Measurements from ENCODE around the gene C19orf44. TPM values are rescaled to one million over a fixed set of nuclear protein-coding genes. Genes with fewer than 3 reads are reported as not detected.

Gene C19orf44
- total RNA-seq, 4 donors from 2014 or later = 8.6 to 12.0 (median 10.6) TPM

GRCh38 chr19:16559780-16560276 is 63.6 kb downstream of the C19orf44 start:
- Histone ChIP-seq H3K36me3 (peaks cover 23 to 35% of the 10 kb centered on the region in 2 donors), H3K27ac (no peak overlapping the region)
- intact Hi-C loops (cut with DNase I) = no loop called here

GRCh38 chr19:16561382-16561781 is 65.2 kb downstream of the C19orf44 start:
- intact Hi-C loops (cut with DNase I) = no loop called here
- peaks cover 32 to 39% of the 10 kb centered on the region in 2 donors for H3K36me3 ChIP-seq
- 95 to 97% methylated on average over 8 of the region's 8 CpGs for WGBS, 2 donors

More at GRCh38 chr19:16559780-16560276, 63.6 kb downstream of the C19orf44 start:
- Histone ChIP-seq H3K4me3 (replicated peaks in 1 of 3) (no peak overlapping the region), H3K9me3 (no peaks in the 10 kb centered on the region), H3K4me1 (no peaks in the 10 kb centered on the region), H3K27me3 (no peaks in the 10 kb centered on the region)
- DNase-seq = no peak
- TF ChIP-seq POLR2A (IDR thresholded peaks at IDR 0.05) = no peak
- no peak for TF ChIP-seq CTCF (IDR thresholded peaks at IDR 0.05)
- WGBS, 2 donors = 89 to 96% methylated on average over 10 of the region's 10 CpGs

GRCh38 chr19:16562608-16563025 is 66.4 kb downstream of the C19orf44 start:
- Histone ChIP-seq H3K36me3 (peaks cover 39 to 50% of the 10 kb centered on the region in 2 donors), H3K27me3 (no peaks in the 10 kb centered on the region)
- intact Hi-C loops (cut with DNase I) = no loop called here

More at GRCh38 chr19:16561382-16561781, 65.2 kb downstream of the C19orf44 start:
- Histone ChIP-seq H3K27me3 (no peaks in the 10 kb centered on the region), H3K4me1 (no peaks in the 10 kb centered on the region), H3K9me3 (no peaks in the 10 kb centered on the region), H3K27ac (no peak overlapping the region), H3K4me3 (replicated peaks in 1 of 3) (no peak overlapping the region)
- no peak for DNase-seq
- TF ChIP-seq CTCF (IDR thresholded peaks at IDR 0.05) (no peak), POLR2A (IDR thresholded peaks at IDR 0.05) (no peak)

GRCh38 chr19:16564842-16565241 is 68.6 kb downstream of the C19orf44 start:
- Histone ChIP-seq H3K4me3 (replicated peaks in 1 of 3) (no peak overlapping the region), H3K9me3 (no peaks in the 10 kb centered on the region), H3K27me3 (no peaks in the 10 kb centered on the region), H3K36me3 (peaks cover 39 to 48% of the 10 kb centered on the region in 2 donors), H3K27ac (no peak overlapping the region), H3K4me1 (no peaks in the 10 kb centered on the region)
- 87 to 88% methylated on average over 7 of the region's 7 CpGs for WGBS, 2 donors
- intact Hi-C loops (cut with DNase I) = no loop called here
- DNase-seq = no peak
- TF ChIP-seq CTCF (IDR thresholded peaks at IDR 0.05) (no peak), POLR2A (IDR thresholded peaks at IDR 0.05) (no peak)

More at GRCh38 chr19:16562608-16563025, 66.4 kb downstream of the C19orf44 start:
- no peak overlapping the region for H3K4me3 ChIP-seq (replicated peaks in 1 of 3)
- TF ChIP-seq CTCF (IDR thresholded peaks at IDR 0.05) = no peak
- TF ChIP-seq POLR2A (IDR thresholded peaks at IDR 0.05) = no peak
- H3K9me3 ChIP-seq = no peaks in the 10 kb centered on the region
- no peak for DNase-seq
- H3K4me1 ChIP-seq = no peaks in the 10 kb centered on the region
- WGBS, 2 donors = 96 to 99% methylated on average over 6 of the region's 6 CpGs
- H3K27ac ChIP-seq = no peak overlapping the region

GRCh38 chr19:16566161-16566560 is 70.0 kb downstream of the C19orf44 start:
- Histone ChIP-seq H3K27ac (no peak overlapping the region), H3K4me3 (replicated peaks in 1 of 3) (no peak overlapping the region), H3K4me1 (peaks cover 1 to 6% of the 10 kb centered on the region in 2 donors), H3K36me3 (peaks cover 36 to 48% of the 10 kb centered on the region in 2 donors), H3K27me3 (no peaks in the 10 kb centered on the region), H3K9me3 (no peaks in the 10 kb centered on the region)
- peak in 1 of 2 donors; percentile 39 for DNase-seq
- 80 to 88% methylated on average over 10 of the region's 10 CpGs for WGBS, 2 donors
- TF ChIP-seq CTCF (IDR thresholded peaks at IDR 0.05) = no peak
- no peak for TF ChIP-seq POLR2A (IDR thresholded peaks at IDR 0.05)
- intact Hi-C loops (cut with DNase I) = no loop called here

Measured in thyroid gland (tissue), 4 donors.